Activated CD4-positive, alpha-beta T cell treated with anti-CD3 and anti-CD28 coated beads for 1 hour (primary cell): ENCODE data around the gene EPS8L3.
A peak's percentile ranks its signal among the peaks of the same experiment; 100 is the strongest.
"Not testable (repeated sequence)": the region's sequence is repeated elsewhere in the genome, so short reads cannot be mapped to it uniquely, and the experiment has no call there.

Experiments used
- DNase-seq: peaks from one replicate; pipeline ENCODE4 v3.0.0-alpha.2; 2020

The EPS8L3 gene

DNA sequence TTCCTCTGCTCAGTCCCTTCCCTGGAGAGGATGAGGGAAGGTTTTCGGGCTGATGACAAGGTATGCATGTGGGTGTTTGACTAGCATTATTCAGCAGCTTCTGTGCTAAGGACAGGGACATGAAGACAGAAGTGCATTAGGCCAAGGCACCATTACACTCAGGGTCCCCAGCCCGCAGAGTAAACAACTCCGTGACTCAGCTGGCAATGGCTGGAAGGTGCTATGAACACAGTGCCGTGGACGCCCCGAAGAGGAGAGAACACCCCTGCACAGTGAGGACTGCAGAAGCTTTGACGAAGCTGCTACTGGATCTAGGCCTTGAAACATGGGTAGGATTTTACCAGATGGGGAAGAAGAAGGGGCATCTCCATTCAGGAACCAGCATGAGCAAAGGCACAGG lies 13.7 kb upstream of the EPS8L3 start:
- DNase-seq, result no peak

DNA sequence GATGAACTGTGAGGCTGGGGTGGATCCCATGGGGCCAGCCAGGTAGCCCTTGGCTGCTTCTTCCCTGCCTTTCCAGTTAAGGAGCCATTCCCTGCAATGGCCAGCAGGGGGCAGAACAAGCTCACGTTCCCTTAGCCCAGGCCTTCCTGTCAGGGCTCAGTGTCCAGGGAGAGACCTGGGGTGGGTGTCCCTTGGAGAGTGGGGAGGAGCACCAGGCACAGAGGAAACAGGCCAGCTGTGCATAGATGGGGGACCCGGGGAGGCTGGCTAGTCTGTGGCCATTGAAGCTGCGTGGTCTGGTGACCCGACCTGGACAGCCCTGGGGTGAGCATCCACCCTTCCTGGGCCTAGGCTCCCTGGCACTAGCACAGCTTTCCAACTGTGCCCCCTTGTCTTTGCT lies 13.2 kb upstream of the EPS8L3 start:
- DNase-seq, result peak; percentile 65

DNA sequence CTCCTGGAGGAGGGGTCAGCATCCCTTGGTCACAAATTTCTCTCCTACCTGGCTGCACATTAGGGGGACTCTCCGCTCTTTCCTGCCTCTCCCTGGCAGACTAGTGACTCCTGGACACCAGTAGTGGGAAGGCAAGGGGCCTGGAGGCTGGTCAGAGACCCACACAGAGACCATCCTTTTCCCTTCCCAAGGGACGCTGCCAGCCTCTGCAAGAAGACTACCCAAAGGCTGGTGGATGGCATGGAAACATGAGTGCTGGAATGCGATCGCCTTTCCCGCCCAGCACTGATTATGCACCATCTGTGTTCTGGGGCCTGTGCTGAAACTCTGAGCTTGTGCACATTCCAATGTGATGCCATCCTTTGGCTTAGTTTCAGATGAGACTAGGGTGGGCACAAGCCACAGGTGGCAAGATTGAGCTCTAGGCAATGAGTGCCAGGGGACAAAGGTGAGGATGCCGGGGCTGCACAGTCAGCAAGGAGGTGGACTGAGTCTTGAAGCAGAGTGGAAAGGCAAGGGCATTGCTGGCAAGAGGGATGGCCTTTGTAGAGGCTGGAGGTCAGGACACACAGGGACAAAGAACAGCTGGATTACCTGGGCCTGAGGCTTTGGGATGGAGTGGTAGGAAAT lies 12.6 kb upstream of the EPS8L3 start:
- no peak for DNase-seq

DNA sequence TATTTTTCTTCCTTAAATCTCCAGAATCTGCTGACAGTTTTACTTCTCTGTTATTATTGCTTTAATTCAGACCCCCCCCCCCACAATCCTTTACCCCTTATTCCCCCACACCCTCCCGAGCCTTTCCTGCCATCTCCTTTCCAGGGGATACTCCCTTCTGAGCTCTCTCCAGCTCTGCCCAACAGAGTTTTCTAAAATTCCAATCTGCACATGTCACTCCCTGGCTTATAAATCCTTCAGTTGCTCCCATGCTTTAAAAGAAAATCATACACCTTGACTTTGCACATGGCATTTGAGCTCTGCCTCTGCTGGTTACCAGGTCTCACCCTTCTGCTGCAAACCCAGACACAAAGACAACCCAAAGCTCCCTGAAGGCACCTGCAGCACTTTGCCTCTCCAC lies 11.7 kb upstream of the EPS8L3 start:
- no peak for DNase-seq

DNA sequence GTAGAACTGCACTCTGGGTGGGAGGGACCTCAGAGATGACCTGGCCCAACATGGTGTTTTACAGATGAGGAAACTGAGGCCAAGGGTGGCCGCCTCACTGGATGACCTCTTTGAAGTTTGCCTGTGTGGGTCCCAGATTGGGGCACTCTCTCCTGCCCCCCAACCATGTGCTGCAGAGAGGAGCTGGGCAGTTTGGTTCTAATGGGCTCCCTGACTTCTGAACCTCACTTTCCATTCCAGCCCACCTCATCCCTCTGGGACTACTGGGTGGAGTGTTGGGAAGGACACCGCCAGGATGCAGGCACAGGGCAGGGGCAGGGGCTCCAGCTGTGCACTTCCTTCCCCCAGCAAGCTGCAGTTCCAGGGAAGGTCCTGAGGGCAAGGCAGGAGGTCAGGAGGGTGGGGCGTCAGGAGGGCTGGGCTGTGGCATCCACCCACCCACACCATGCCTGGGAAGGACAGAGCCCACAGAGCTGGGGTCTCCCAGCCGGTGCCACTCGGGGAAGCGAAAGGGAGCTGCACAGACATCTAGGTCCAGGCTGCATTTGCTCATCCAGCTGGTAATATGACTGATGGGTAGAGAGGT lies 10.3 kb upstream of the EPS8L3 start:
- no peak for DNase-seq

DNA sequence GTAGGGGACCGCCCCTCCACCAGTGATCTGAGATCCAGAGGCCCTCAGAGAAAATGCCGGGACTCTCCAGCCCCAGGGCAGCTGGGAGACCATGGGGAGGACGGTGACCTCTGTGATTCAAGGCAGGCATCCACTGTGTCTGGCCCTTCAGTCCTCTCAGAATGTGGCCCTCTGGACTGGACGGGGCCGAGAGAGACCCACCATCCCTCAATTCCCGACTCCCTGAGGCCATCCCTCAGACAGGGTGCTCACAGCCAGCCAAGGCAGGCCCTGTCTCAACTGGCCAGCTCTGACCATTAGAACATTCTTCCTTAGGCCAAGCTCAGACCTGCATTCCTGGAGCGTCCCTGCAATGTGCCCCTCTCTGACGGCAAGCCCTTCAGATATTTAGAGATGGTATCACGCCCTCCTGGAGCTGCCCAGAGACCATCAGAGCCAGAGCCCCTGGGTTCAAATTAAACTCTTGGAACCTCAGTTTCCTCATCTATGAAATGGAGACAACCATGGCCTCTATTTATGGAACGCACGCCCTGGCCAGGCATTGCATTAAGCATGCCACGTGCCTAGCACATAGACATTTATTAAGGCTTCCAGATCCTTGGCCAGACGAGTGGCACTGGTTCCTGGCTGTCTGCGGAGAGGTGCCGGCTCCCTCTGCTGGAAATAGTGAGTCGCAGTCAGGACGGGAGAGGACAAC lies 9.6 kb upstream of the EPS8L3 start:
- peak; percentile 62 for DNase-seq

DNA sequence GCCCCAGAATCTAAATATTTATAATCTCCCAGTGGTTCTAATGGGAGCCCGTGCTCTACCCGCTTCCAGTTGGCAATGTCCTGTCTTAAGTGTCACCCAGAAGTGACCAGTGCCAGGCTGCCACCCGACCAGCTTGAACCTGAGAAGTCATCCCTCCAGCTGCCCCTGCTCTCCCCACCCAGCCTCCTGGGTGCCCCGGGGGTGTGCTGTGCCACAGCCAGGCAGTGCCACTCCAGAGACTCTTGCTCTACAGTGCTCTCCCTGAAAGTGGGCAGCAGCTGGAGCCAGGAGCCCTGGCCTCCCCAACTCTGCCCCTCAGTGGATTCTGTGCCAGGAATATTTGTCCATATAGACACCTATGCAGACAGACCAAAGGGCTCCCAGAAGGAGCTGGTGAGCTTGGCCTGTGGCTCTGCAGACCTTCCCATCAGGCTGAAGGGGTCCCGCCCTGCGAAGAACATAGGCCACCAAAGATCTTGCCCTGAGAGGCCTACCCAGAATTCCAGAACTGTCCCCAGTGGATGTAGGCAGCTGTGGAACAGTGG lies 9.0 kb upstream of the EPS8L3 start:
- no peak for DNase-seq

DNA sequence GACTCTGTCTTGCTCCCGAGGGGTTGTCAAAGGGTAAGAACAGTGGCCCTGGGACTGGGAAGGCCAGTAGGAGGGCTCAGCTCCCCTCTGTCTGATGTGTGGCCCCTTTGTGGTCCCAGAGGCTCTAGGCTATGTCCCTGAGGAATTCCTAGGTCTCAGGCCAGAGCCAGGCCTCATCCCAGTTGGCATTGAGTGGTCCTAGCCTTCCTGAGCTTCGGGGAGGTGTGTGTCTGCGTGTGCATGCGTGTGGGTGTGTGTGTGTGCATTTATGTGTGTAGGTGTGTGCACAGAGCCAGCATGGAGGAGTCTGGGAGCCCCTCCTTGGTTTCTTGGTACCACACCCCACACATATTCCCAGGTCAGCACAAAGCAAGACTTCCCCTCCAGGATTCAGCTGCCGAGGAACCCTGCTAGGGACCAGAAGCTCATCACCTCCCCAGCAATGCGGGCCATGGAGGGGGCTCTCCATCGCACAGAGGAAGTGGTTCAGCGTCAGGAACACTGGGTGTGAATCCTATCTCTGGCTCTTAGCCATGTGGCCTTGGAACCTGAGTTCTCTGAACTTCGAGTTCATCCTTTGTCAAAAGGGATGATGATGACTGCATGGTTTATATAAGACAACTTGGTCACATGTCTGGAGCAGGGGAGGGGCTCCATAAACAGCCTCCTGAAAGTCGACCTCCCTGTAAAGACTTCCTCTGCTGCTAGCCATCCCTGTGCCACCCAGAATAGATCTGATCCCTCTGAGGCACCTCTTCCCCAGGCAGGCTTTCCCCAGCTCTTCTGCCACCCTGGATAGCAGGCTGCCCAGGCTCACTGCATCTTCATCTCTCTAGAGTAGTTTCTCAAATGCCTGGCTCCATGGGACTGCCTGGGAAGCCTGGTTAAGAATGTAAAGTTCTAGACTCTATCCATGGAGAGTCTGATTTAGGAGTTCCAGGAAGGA lies 8.3 kb upstream of the EPS8L3 start:
- no peak for DNase-seq

DNA sequence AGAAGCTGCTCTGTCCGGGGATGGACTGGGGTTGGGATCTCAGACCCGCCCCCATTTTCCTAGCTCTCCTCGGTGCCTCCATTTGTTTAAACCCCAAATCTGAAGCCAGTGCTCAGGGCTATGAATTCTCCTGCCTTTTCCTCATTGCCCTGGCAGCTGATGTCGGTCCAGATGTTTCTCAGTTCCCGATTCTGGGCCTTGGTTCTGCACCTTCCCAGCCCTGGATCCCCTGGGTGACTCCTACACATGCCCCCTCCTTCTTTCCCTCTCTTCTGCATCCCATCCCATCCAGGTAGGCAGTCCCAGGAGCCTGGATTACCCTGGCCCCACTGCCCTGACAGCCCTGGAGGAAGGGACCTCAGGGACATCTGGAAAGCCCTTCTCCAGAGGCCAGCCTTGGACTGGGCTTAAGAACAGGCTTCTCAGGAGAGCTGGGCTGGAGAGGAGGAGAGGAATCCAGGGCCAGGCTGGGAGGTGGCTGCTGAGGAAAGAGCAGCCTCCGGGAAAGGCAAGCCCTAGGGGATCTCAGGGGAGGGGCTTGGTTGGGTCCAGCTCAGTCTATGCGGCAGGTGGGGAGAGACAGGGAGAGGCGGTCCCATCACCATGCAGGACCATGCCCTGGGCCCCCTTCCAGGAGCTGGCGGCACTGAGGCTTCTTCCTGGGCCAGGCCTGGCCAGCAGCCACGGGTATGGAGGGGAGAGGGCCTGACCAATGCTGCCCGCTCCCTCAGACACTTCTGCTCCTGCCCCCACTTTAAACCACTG lies 6.8 kb upstream of the EPS8L3 start:
- no peak for DNase-seq

DNA sequence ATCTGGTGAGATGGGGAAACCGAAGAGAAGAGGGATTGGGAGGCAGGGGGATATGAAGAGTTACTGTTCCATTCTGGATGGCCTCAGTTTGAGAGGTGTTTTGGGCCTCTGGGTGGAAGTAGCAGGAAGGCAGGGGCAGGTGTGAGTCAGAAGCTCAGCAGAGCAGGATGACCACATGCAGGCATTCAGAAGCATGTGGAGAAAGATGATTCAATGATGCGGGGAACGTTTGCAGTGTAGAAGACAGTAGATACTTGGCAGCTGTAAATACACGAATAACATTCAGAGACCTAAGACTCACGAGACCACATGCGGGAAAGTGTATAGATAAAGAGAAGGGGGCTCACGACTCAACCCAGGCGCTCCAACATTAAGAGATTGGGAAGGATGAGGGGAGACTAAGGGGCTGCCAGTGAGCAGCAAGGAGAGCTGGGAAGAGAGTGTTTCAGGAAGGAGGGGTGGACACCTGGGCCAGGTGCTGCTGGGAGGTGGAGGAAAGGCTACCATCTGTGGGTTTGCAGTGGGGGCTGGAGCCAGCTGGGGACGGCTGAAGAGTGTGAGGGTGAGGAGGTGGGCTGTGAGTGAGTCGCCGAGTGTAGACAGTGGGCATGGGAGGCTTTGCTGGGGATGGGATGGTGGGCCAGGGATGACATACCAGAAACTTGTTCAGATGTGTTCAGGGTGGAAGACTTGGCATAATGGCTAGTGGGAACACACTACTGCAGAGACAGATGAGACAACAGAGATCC lies 5.8 kb upstream of the EPS8L3 start:
- no peak for DNase-seq

DNA sequence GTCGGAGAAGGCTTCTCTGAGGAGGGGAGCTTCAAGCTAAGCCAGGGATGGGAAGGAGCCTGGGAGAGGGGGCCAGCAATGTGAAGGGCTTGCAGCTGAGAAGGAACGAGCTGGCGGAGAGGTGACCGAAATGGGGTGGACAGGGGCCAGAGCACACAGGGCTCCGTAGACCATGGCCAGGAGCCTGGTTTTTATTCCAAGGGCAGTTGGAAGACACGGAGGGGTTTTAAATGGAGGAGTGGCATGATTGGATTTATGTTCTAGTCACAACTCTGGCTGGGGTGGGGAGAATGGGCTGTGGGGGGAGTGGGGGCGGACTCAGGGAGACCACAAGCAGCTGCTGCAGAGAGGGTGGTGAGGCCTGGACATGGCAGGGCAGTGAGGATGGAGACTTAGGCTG lies 5.1 kb upstream of the EPS8L3 start:
- DNase-seq, result no peak

DNA sequence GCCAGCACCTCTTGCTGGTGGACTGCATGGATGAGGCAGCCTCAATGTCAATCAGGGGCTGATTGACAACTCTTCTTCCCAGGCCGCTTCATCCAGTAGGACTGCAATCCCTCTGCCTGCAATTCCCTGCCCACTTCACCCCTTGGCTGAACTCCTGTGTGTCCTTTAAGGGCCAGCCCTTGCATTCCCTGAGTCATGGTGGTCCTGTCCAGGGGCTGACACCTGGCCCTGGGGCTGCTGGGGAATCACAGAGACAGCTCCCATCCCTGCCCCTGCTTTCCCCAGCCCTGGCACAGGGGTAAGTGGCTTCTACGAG lies 4.6 kb upstream of the EPS8L3 start:
- no peak for DNase-seq

DNA sequence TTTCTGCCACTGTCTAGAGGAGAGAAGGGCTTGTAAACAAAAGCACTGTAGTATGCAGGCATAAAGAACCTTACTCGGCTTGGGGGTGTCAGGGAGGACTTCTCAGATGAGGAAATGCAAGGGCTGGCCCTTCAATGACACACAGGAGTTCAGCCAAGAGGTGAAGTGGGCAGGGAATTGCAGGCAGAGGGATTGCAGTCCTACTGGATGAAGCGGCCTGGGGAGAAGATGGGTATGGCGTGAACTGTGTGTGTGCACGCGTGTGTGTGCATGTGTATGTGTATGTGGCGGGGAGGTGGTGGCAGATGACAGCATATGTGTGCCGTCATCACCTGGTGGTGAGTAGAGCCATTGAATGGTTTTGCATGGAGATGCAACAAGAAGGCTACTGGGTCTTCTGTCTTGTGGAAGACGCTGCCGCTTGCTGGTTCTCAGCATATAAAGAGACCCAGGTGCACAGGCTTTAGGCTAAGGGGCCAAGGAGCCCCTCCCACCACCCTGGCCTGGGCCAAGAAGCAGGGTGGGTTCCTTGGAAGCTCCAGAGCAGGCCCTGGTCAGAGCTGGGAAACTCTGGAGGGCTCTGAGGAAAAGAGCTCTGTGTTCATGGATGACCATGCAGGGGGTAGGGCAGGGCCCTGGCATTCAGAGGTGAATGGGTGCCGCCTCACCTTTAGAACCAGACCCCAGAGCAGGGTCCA lies 4.1 kb upstream of the EPS8L3 start:
- no peak for DNase-seq

DNA sequence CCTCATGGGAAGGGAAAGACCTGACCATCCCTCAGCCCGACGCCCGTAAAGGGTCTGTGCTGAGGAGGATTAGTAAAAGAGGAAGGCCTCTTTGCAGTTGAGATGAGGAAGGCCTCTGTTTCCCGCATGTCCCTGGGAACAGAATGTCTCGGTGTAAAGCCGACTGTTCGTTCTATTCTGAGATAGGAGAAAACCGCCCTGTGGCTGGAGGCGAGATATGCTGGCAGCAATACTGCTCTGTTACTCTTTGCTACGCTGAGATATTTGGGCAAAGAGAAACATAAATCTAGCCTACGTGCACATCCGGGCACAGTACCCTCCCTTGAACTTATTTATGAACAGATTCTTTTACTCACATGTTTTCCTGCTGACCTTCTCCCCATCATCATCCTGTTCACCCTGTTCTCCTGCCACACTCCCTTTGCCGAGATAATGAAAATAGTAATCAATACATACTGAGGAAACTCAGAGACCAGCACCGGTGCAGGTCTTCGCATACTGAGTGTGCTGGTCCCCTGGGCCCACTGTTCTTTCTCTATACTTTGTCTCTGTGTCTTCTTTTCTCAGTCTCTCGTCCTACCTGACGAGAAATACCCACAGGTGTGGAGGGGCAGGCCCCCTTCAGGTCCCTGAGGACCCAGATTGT lies 3.4 kb upstream of the EPS8L3 start:
- DNase-seq, result not testable (repeated sequence)

DNA sequence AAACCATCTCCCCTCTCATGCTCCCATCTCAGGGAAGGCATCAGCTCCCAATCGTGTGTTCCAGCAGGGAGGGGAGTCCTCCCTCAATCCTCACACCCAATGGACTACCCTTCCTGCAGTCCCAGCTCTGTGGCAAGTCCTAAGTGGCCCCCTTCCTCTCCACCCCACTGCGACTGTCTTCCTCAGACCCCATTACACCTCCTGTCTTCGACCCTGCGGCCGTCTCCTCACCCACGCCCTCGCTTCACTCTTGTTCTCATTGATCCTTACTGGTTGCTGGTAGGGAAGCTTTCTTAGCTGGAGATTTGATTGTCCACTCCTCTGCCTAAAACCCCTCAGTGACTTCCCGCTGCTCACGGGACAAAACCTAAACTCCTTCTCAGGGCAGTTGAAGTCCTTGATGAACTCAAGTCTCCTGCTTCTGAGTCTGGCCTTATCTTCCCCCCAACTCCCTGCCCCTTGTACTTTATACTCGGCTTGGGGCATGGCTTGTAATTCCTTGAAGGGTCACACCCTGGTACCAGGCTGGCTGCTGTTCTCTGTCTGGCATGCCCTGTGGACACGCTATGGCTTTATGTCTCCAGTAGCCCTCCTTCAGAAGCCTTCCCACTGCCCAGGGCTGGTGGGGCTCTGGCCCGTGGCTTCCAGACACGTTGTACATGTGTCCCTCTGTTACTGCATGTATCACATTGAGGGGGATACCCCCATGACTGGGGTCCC lies 2.3 kb upstream of the EPS8L3 start:
- DNase-seq, result no peak

DNA sequence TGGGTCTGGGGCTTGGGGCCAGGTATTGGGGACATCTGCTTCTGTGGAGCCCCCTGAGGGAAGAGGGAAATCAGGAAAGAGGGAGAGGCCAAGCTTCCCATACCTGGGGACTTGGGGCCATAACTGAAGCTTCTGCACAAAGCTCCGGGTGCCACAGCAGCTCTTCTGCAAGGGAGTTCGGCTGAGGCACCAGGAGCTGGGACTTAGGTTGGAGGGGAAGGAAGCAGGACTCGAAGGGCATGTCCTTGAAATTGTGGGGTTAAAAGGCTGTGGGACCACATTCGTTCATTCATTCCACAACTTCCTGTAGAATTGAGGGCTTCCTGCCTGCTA lies 1.7 kb upstream of the EPS8L3 start:
- no peak for DNase-seq

DNA sequence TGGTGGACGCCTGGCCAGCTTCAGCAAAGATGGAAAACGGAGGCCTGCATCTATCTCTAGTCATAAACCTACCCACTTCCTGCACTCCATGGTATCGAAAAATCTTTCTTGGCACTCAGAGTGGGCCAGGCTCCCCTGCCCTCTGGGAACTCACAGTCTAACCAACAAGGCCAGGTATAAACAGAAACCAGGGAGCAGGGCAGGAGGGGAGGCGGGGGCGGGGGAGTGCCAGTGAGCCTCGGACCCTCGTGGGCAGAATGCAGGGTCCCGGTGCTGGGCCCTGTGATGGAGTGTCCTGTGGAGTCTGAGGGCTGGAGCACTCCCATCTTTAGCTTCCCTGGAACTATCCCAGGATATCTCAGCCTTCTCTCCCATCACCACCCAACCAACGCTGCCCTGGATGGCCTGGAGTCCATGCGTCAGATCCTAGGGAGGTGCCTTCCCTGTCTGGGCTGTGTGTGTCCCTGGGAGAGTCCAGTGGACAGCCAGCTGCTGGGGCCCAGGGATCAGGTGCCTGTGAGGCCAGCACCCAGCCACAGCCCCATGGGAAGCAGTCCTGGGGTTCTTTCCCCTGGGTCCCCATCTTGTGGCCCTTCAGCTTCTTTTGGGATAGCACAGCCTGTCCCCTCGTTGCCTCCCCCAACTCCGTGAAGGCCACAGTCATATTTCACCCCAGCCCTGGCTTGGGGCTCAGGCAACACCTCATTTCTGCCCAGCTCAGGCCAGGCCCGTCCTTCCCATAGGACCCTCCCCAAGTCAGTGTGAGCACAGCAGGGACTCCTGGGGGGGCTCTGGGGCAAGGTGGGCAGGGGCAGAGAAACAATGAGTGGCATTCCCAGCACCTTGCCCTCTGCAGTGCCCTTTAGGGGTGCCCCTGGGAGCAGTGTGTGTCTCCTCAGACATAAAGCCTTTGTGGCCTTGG lies 1.1 kb upstream of the EPS8L3 start:
- DNase-seq, result no peak

DNA sequence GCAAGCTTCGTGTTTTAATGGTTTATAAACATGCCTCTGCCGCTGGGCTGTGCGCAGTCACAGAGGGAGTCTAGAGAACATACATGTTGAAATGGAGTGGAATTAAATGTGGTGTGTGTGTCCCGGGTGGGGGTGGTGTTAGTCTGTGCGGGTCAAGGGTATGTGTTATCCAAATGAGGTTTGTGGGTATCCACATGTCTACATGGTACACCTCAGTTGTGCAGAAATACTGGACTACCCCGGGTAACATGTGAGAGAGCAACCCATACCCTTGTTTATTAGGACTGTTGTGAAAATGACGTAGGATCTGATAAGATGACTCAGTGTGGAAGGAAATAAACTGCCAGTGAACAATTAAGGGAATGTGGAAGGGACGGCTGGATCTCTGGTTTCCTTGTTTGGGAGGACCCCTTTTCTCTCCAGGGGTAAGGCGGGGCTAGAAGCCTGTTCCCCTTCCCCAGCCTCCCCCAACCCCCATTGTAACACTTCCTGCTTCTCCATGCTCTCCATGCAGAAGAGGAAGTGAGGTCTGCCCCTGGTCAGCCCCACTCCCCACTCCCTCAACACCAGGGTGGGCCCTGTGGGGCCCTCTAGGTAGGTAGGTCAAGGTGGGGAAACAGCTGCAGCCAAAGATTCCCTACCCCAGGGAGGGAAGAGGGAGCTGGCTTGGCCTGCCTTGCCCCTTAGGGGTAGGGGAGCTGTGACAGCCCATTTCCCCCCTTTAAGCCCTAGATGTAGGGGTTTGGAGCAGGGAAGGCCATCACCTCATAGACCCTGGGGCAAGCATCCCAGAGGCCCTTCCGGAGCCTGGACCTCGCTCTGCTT lies 690 bp downstream of the EPS8L3 start:
- DNase-seq, result no peak
